Measurements from ENCODE around the gene KIRREL3.

DNA sequence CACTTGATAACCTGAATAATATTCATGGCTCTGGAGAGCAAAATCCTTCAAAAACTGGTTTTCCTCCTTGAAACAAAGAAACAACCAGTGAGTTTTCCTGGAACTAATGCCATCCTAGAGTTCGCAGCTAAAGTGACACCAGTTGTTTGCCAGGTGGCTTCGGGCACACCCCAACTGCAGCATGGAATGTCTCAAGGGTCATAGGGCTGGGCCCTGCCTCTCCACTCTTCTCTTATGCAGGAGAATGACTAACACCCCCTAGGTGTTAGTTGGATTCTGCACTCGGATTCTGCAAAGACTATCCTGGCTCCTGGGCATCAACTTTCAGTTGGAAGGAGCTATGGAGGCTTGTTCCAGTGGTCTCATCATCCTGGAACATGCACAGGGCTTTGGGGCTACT, 98.8 kb downstream of the KIRREL3 start:
- no peak for TF ChIP-seq EP300 (IDR thresholded peaks at IDR 0.05; ENCODE audit: borderline replicate concordance in 1 of 2, low read depth in 2 of 2, low read length in 2 of 2)
- TF ChIP-seq, protein P1, sequence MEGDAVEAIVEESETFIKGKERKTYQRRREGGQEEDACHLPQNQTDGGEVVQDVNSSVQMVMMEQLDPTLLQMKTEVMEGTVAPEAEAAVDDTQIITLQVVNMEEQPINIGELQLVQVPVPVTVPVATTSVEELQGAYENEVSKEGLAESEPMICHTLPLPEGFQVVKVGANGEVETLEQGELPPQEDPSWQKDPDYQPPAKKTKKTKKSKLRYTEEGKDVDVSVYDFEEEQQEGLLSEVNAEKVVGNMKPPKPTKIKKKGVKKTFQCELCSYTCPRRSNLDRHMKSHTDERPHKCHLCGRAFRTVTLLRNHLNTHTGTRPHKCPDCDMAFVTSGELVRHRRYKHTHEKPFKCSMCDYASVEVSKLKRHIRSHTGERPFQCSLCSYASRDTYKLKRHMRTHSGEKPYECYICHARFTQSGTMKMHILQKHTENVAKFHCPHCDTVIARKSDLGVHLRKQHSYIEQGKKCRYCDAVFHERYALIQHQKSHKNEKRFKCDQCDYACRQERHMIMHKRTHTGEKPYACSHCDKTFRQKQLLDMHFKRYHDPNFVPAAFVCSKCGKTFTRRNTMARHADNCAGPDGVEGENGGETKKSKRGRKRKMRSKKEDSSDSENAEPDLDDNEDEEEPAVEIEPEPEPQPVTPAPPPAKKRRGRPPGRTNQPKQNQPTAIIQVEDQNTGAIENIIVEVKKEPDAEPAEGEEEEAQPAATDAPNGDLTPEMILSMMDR (IDR thresholded peaks at IDR 0.05; ENCODE audit: control extremely low read depth in 1 of 3, insufficient read depth in 1 of 3, low read depth in 1 of 3, low read length in 3 of 3): no peak
- no peak for TF ChIP-seq SP1 (IDR thresholded peaks at IDR 0.05; ENCODE audit: low read depth, low read length)
- TF ChIP-seq RNF2 (IDR thresholded peaks at IDR 0.05; ENCODE audit: borderline replicate concordance, low read depth, low read length, missing control alignments, poor library complexity, severe bottlenecking): no peak
- TF ChIP-seq FOSL1 (IDR thresholded peaks at IDR 0.05; ENCODE audit: insufficient read depth, low read depth, low read length): no peak
- no peak for TF ChIP-seq YY1 (IDR thresholded peaks at IDR 0.05; ENCODE audit: low read depth, low read length)
- TF ChIP-seq SIN3A (conservative IDR thresholded peaks at IDR 0.05 in 1 of 2, IDR thresholded peaks at IDR 0.05 in 1 of 2; ENCODE audit: low read depth in 1 of 2, low read length in 2 of 2): no peak
- TF ChIP-seq HDAC2 (IDR thresholded peaks at IDR 0.05; ENCODE audit: borderline replicate concordance in 1 of 2, low read depth in 2 of 2, low read length in 2 of 2): no peak
- TF ChIP-seq RAD21 (IDR thresholded peaks at IDR 0.05 in 1 of 2, conservative IDR thresholded peaks at IDR 0.05 in 1 of 2; ENCODE audit: low read depth in 2 of 2, low read length in 2 of 2): no peak
- TF ChIP-seq NRF1 (IDR thresholded peaks at IDR 0.05; ENCODE audit: low read depth, low read length): no peak
- no peak for TF ChIP-seq POLR2AphosphoS5 (IDR thresholded peaks at IDR 0.05; ENCODE audit: low read depth, low read length)
- no peak for TF ChIP-seq RFX5 (IDR thresholded peaks at IDR 0.05; ENCODE audit: borderline replicate concordance, low read depth, low read length)

All from H1 (cell line).